ENCODE results near the gene PARVB.

PARVB gene

DNA sequence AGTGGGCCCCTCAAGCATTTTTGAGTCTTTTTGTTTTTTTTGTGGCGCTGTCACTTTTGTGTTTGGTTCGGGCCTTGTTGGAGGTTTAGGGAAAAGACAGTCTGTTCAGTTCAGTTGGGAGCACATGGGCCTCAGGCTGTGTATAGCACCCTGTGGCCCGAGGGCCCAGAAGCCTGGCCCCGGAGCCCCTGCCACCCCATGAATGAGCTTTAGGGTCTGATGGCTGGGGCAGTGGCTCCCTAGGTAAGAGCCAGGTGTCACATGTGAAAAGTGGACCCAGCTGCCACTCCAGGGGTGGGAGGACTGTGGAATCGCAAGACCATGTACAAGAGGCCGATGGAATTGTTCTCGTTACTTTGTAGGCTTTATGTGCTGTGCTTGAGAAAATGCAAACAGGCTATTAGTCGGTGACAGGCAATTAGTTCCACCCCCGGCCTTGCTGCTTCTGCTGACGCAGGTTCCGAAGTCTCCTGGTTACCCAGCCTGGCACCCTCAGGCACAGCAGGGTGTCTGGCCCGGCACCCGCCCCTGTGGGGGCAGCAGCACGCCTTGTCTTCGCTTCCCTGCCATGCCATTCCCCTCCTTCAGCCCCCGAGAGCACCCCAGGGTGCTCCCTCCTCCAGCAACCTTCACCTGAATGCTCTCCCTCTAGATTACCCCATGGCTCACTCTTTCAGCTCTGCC is 118.5 kb downstream of the PARVB start:
- DNase-seq: no peak

DNA sequence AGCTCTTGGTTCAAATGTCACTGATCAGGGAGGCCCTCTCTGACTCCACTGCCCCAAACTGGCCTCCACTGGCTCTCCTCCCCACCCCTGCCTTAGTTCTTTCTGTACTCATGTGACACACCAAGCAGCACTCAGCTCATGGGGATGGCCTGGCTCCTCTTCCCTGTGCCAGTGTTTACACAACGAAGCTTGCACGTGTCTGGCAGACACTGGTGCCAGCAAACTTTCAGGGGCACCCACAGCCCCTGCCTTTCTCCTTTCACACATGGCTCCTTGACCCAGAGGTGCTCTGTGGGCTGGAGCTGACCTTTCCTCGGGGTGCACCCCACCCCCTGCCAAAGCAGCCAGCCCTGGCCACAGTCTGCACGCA is 119.0 kb downstream of the PARVB start:
- DNase-seq: no peak

DNA sequence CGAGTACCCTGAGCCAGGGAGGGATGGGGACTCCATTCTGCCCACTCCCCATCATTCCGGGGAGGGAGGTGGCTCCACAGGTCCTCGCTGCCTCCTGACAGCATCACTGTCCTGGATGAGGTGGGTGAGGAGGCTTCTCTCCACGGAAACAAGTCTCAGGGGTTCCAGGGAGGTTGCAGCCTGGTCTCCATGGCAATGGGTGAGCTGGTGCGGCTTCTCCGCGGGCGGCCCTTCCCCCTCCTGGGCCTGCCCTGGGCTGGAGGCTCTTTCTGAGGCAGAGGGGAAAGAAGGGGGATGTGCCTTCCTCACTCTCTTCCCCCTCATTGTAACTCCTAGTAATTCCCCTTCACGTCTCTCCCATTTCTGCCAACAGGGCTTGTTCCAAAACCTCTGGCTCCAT is 119.5 kb downstream of the PARVB start:
- DNase-seq: no peak

DNA sequence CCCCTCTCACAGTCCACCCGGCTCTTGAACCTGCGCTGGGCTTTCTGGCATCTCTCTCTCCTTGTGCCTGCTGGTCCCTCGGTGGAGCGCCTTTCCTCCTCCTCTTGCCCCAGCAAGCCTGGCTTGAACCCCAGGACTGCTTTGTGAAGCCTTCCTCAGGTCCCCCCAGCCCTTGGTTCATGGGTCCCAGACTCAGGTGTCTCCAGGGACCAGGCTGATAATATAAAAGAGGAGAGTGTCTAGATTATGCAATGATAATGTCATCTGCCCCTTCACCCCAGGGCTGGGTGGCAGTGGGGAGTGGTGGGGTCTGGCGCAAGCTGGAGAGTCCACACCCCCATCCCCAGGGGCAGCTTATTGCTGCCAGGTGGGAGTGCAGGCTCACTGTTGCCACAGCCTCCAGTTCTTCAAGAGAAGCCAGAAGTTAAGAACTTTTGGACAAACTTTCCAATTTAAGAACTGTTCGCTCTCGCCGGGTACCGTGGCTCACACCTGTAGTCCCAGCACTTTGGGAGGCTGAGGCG is 120.0 kb downstream of the PARVB start:
- no peak for DNase-seq

DNA sequence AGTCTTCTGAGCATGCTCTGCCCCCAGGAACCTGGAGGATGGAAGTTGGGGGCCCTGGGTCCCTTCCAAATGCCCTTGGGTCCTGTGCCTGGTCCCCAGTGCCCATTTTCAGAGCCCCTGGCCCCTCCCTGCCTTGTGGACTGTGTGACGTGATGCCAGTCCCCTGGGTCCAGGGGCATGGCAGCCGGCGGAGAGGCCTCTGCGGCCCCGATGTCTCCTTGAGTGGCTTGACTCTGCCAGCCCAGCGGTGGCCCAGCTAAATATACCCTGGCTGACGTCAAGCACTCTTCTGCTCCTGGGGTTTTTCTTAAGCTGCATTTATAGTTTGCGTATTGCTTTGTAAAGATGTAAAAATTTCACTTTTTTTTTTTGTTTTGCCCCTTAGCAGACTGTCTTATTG is 121.4 kb downstream of the PARVB start:
- no peak for DNase-seq

DNA sequence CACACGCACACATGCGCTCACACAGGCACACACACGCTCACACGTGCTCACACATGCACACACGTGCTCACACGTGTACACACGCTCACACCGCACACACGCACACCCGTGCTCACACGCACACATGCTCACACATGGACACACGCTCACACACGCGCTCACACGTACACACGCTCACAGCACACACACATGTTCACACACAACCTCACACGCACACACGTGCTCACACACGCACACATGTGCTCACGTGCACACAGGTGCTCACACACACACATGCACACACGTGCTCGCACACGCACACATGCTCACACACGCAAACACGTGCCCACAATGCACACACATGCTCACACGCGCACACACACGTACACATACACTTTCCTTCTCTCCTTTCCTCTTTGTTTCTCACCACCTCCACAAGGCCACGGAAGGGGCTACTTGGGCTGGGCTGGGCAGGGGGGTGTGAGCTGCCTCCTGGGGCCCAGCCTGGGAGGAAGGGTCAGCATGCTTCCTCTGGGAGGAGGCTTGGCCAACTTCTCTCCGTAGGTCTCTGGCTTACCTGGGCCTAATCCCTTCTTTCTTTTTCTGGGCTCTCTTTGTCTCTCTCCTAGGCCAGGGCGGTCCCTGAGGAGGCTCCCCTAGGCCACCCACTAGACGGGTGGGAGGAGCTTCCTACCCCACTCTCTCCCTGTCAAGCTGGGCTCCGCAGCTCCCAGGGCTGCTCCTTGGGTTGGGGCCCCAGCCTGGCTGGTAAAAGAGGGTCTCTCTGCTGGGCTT is 122.2 kb downstream of the PARVB start:
- DNase-seq: no peak

DNA sequence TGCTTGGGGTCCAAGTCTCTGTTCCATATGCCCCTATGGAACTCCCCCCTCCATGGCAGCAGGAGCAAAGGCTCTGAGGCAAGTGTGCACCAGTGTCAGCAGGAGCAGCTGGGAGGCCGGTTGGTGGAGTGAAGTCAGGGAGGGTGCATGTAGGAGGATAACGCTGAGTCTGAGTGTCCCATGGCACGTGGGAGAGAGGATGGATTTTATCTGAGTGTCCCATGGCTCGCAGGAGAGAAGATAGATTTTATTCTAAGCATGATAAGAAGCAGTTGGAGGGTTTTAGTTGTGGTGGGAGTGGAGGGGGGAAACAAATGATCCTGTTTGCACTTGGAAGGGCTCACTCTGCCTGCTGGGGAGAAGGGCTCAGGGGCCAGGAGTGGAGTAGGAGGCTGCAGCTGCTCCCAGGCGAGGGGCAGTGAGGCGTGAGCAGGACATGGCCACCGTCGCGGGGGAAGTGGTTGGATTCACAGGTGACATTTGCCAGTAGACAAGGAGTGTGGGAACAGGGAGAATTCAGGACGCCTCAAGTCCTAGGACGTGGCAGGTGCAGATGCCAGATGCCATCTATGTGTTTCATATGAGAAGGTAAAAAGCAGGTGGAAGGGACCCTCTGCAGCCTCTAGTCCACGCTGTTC is 123.0 kb downstream of the PARVB start:
- no peak for DNase-seq

DNA sequence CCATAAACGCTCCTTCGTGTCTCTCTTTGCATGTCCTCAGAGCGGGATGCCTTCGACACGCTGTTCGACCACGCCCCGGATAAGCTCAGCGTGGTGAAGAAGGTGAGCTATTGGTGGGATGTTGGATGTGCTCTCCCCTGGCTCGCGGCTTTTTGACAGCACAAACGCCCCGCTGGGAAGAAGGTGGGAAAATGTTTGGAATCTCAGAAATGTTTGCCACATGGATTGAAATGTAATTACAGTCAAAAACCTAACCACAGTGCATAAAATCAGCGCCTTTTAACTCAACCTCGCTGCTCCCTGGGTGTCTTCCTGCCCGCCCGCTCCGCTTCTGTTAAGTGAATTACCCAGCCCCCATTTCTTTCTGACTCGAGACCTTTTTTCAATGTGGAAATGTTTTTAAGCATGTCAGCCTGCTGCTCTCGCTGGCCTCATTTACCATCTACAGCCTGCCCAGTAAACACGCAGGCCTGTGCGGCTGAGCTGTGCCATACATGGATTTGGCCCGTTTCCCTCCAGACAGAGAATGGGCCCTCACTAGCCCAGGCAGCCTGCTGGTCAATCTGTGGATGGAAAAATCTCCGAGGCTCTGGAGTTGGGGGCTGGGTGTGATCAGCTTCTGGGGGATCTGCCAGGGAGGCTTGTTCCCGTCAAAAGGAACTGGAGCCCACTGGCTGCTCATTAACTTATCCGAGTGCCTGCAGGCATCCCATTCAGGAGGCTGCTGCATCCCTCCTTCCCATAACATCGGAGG is 123.9 kb downstream of the PARVB start:
- peak in 1 of 2 experiments; percentile 7 for DNase-seq

DNA sequence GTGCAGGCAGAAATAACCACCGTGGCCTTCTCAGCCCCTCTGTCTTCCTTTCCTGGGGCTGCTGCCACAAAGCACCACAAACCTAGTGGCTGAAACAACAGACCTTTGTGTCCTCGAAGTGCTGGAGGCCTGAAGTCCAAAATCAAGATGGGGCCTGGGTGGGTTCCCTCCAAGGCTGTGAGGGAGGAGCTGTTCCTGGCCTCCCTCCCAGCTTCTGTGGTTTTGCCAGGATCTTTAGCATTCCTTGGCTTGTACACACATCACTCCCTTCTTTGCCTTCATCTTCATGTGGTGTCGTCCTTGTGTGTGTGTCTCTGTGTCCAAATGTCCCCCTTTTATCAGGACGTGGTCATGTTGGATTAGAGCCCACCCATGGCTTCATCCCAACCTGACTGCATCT is 127.6 kb downstream of the PARVB start:
- DNase-seq: no peak

DNA sequence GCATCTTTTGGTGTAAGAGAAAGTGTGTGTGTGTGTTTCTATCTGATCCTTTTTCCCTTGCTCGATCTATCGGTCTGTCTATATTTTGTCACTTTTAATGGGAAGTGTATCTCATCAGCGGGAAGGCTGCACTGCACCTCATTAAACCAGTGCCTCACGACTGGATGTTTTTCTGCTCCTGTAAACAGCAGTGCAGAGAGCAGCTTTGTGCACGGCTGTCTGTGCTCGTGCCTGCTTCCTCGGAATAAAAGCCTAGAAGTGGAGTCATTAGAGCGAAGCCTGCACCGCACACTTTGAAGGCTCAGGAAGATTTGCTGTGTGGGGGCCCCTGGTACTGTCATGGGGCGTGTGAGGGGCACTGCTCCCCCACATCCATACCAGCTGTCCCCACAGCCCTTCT is 129.6 kb downstream of the PARVB start:
- no peak for DNase-seq

DNA sequence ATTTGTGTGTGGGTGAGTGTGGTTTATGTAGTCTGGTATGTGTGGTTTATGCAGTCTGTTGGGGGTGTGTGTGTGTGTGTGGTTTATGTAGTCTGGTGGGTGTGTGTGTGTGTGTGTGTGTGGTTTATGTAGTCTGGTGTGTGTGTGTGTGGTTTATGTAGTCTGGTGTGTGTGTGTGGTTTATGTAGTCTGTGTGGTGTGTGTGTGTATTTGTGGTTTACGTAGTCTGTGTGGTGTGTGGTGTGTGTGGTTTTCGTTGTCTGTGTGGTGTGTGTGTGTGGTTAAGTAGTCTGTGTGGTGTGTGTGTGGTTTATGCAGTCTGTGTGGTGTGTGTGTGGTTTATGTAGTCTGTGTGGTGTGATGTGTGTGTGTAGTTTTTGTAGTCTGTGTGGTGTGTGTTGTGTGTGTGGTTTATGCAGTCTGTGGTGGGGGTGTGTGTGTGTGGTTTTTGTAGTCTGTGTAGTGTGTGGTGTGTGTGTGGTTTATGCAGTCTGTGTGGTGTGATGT is 130.4 kb downstream of the PARVB start:
- DNase-seq: no peak

DNA sequence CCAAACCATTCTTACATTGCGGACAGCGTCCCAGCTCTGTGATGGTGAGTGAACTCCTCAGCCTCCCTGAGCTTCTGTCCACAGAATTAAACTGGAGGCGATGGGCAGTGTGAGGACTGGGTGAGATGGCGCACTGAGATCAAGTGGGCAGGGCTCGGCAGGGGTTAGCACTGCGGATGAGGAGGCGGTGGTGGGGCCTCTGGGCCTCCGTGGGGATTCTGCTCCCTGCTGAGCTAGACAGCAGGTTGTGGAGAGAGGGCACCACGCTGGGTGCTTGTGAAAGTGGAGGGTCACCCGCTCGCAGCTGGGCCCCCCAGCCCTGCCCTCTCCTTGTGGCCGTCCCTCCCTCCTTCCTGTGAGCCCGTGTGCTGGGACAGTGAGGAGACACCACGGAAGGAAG is 131.0 kb downstream of the PARVB start:
- DNase-seq: no peak

DNA sequence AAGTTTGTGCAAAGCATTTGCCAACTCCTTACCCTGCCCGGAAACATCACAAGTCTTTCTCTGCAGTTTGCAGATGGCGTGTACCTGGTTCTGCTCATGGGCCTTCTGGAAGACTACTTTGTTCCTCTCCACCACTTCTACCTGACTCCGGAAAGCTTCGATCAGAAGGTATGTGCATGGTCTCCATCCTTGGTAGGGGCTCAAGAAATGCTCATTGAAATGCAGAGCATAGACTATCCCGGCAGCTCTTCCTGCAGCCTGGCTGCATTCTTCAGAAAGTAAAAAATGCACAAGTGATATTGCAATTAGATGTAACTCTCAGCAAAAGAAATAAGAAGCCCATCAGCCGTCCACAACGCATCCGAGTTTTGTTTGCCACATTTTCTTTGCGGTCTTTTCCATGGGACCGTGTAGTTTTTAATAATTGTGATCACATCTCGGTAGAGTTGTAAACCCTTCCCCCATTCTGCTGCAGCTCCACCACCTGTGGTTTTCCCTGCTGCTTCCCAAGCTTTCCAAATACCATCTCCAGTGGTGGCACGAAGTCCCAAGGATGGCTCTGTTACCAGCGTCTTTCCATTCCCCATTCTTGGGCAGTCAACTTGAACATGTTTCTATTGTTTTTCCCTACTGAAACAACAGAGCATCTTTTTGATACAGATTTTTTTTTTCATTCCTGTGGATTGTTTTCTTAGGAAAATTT is 134.0 kb downstream of the PARVB start:
- peak in 1 of 2 experiments; percentile 71 for DNase-seq

DNA sequence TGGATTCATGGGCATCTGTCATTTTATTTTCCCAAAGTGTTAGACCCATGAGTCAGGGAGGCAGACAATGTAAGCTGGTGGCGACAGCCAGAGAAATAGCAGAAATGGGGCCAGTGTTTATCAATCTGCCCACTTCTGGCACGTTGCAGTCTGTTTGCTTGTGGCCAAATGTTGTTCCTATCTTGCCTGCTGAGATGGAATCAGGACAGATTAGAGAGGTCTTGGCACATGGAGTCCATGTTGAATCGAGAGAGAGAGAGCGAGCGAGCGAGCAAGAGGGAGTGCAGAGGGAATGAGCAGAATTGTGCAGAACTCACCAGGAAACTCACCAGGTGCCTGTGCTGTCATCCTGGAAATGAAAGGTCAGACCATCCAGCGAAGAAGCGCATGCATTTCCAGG is 134.7 kb downstream of the PARVB start:
- DNase-seq: peak; percentile 82 to 97

DNA sequence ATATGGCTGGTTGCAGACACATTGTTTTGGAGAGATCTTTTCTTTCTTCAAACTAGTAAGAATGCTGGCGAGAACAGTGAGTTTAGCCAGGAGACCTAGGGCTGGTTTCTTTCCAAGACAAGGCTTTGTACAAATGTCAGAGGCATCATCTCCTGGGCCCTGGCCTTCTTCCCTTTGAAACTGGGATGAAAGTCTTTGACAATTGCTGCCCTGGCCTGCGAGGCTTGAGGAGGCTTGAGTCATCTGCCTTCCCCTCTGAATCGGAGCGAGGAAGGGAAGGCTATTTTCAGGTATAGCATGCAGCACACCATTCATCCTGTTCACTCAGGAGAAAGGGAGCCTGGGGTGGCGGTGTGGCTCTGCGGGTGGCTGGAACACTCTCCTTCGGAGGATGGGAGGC is 135.1 kb downstream of the PARVB start:
- DNase-seq: peak; percentile 53 to 59

DNA sequence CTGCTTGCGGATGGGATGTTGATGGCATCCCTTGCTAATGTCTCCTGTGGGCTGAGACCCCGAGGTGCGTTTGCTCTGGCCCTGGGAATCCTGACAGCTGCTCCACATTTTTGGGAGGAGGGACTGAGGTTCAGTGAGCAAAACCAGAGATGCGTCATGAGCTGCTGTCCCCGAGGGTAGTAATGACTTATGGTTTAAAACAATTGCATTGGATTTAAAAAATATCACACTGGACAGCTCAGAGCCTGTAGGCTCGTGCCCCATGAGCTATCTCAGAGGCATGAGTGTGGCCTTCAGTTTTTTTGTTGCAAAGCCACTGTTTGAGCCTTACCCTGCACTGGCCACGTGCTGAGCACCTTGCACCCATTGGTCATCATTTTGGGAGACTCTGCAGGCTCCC is 135.7 kb downstream of the PARVB start:
- no peak for DNase-seq

DNA sequence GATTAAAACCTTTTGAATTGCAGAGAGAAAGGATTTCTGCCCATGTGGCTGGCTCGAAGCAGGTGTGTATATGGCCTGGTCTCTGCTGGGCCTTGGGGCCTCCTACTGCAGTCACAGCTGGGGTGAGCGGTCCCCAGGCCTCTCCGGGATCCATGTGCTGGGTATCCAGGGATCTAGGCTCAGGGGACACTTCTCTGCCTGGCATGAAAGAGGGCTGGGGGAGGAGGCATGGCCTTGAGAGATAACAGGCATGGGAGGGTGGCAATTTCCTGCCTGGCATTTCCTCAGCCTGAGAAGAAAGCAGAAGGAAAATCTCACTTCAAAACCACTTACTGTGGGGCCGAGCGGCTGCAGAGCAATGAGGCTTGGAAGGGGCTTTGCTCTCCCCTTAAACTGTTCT is 136.3 kb downstream of the PARVB start:
- DNase-seq: no peak

DNA sequence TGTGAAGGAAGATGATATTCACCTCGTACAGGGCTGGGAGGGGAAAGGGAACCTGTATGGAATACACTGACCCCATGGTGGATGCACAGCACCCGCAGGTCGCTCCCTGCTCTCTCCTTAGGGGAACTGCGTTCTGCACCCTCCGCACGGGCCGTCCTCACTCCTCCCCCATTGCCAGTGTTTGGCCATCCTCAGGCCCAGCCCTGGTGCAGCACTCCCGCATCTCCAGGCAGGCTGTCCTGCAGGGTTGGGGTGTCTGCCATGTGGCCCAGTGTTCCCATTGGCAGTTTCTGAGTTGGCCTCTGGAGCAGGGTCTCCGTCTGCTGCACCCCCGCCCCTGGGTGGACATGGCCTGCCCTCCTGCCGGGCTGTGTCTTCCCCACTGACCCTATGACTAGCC is 137.6 kb downstream of the PARVB start:
- no peak for DNase-seq

DNA sequence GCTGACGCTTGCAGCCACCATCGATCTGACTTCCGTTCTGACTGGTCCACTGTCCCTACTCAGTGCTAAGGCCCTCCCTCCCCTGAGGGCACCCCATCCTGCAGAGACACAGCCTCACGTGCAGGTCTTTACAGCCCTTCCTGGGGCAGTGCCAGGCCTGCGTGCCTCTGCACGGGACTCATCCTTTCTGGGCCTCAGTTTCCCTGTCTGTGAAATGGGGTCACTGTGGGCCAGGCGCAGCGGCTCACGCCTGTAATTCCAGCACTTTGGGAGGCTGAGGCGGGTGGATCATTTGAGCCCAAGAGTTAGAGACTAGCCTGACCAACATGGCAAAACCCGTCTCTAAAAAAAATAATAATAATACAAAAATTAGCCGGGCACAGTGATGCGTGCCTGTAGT is 138.9 kb downstream of the PARVB start:
- DNase-seq: no peak

DNA sequence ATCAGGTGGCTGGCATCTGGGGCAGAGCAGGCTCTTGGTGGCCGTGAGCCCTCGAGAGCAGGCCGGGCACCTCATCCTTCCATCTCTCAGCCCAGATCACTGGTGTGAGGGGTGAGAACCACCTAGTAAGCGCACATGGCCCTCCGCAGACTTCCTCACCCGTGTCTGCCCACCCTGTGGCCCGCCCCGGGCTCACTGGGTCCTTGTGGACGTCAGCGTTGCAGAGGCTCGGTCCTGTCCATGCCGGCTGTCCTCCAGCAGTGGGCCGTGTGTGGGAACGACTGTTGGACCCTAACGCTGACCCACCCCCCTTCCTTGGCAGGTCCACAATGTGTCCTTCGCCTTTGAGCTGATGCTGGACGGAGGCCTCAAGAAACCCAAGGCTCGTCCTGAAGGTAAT is 139.4 kb downstream of the PARVB start:
- DNase-seq: no peak

DNA sequence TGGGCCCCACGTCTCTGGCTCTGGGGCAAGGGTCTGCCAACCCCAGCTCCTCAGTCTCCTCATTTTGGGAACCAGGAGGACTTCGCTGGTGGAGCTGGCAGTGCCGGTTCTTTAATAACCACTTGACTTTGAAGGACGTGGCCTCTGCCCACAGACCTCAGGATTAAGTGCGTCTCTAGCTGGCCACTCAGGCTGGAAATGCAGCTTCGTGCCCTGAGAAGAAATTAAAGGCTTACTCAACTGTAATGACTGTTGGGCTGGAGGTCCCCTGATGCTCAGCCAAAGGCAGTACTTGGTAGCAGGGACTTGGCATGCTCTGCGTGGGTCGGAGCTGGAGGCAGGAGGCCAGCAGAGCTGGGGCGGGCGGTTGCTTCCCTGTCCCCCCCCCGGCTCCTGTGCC is 139.9 kb downstream of the PARVB start:
- no peak for DNase-seq

DNA sequence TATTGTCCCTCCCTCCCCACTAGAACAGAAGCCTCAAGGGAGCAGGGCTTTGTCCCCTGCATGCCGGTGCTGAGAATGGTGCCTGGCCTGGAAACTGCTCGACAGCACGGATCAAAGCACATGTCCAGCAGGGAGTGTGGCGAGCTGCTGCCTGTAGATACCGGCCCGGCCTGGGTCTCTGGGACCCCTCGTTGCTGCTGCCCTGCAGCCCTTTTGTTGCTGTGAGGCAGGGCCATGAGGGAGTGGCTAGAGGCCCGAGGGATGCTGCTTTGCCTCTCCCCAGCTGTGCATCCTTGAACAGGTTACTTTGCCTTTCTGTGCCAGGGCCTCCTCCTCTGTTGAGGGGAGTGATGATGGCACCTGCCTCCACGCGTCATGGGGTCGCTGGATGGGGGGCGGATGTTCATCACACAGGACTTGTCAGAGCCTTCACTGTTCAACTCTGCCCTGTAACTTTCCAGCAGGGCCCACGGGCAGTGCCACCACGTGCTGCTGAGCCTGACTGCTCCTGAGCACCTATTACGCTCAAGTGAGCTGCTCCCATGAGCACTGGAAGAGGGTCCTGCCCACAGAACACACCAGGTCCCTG is 141.3 kb downstream of the PARVB start:
- DNase-seq: no peak

All from cerebellar nuclear complex (tissue), 1 donor.